ENCODE data around the gene CEL. TPM values are rescaled to one million over a fixed set of nuclear protein-coding genes. Genes with fewer than 3 reads are reported as not detected.

The CEL gene
- total RNA-seq, 1 experiment from 2014 or later: 3.6 TPM

DNA sequence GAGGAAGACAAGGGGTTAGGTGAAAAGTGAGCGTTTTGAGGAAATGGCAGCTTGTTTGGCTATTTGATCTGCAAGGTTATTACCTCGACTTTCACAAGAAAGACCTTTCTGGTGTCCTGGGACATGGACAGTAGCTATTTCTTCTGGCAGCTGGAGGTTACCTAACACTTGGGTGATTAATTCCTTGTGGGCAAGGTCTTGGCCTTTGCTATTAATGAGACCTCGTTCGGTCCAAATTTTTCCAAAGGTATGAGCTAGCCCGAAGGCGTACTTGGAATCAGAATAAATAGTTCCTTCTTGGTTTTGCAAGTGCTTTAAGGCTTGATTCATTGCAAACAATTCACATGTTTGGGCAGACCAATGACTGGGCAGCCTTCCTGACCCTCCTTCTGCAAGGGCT lies 26.1 kb upstream of the CEL start:
- Histone ChIP-seq H3K23ac (ENCODE audit: insufficient read length, low read depth, low read length) (no peak overlapping the region), H2BK120ac (ENCODE audit: low read depth, low read length, poor library complexity, severe bottlenecking) (no peak overlapping the region), H2BK15ac (ENCODE audit: low read depth, low read length) (no peak overlapping the region), H3K27ac (ENCODE audit: insufficient read length, low read depth, low read length) (no peak overlapping the region), H2AK5ac (ENCODE audit: insufficient read length, low read length) (no peak overlapping the region), H2BK5ac (ENCODE audit: insufficient read length, low read length) (no peak overlapping the region), H3K56ac (ENCODE audit: insufficient read length, low read depth, low read length) (no peak overlapping the region), H3K79me1 (ENCODE audit: insufficient read depth, low read depth, low read length, poor library complexity, severe bottlenecking) (peaks cover 8% of the 10 kb centered on the region), H3K27me3 (ENCODE audit: insufficient read depth, low read length) (no peaks in the 10 kb centered on the region), H3K4me1 (ENCODE audit: insufficient read depth, low read length) (no peaks in the 10 kb centered on the region; the same call in 1 of the 2 replicates), H4K20me1 (ENCODE audit: control insufficient read depth, insufficient read depth, insufficient read length) (no peaks in the 10 kb centered on the region), H3K18ac (ENCODE audit: insufficient read length, low read depth, low read length) (no peak overlapping the region), H3K4ac (ENCODE audit: low read depth, low read length) (no peak overlapping the region), H4K5ac (ENCODE audit: insufficient read length, low read depth, low read length) (no peak overlapping the region), H2BK12ac (ENCODE audit: insufficient read length, low read depth, low read length) (no peak overlapping the region), H3K9ac (ENCODE audit: extremely low read depth, insufficient read length, low read length) (no peak overlapping the region), H4K8ac (replicated peaks; ENCODE audit: insufficient read length, low read depth, low read length) (no peak overlapping the region), H3K23me2 (ENCODE audit: insufficient read length, low read depth, low read length, poor library complexity, severe bottlenecking) (no peaks in the 10 kb centered on the region), H4K91ac (ENCODE audit: insufficient read length, low read depth, low read length) (no peak overlapping the region), H3K4me2 (ENCODE audit: insufficient read depth, insufficient read length, low read length) (no peak overlapping the region), H3K14ac (ENCODE audit: insufficient read depth, low read length) (no peak overlapping the region), H2AFZ (ENCODE audit: low read length) (no peak overlapping the region), H3K9me3 (ENCODE audit: control insufficient read depth, low read depth, low read length) (no peaks in the 10 kb centered on the region), H2BK20ac (ENCODE audit: low read depth, low read length, poor library complexity, severe bottlenecking) (no peak overlapping the region), H3T11ph (ENCODE audit: low read length) (no peak overlapping the region), H3K79me2 (ENCODE audit: insufficient read depth, low read length) (peaks cover 28% of the 10 kb centered on the region; the same call in 1 of the 2 replicates)
- Mint-ChIP-seq H3K4me1 (peaks cover 13 to 15% of the 10 kb centered on the region in 2 experiments), H3K9me3 (peaks cover 2 to 5% of the 10 kb centered on the region in 2 experiments; a peak in 3 of 5 replicates), H3K4me3 (no peak overlapping the region), H3K36me3 (ENCODE audit: insufficient read depth in 1 of 3, low read depth in 3 of 3) (peaks cover 5 to 12% (median 9%) of the 10 kb centered on the region in 3 experiments; a peak in 6 of 7 replicates), H3K27ac (no peak overlapping the region), H3K27me3 (ENCODE audit: low read depth) (no peaks in the 10 kb centered on the region)
- no peak for DNase-seq
- TF ChIP-seq, protein P1, sequence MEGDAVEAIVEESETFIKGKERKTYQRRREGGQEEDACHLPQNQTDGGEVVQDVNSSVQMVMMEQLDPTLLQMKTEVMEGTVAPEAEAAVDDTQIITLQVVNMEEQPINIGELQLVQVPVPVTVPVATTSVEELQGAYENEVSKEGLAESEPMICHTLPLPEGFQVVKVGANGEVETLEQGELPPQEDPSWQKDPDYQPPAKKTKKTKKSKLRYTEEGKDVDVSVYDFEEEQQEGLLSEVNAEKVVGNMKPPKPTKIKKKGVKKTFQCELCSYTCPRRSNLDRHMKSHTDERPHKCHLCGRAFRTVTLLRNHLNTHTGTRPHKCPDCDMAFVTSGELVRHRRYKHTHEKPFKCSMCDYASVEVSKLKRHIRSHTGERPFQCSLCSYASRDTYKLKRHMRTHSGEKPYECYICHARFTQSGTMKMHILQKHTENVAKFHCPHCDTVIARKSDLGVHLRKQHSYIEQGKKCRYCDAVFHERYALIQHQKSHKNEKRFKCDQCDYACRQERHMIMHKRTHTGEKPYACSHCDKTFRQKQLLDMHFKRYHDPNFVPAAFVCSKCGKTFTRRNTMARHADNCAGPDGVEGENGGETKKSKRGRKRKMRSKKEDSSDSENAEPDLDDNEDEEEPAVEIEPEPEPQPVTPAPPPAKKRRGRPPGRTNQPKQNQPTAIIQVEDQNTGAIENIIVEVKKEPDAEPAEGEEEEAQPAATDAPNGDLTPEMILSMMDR (conservative IDR thresholded peaks at IDR 0.05): no peak
- no CpG with 5 or more reads among the region's 6 CpGs for WGBS (ENCODE audit: extremely low coverage, insufficient read length, low lambda C conversion rate)
